NCI-H510A treated with DMSO at 0.1 percent for 48 hours (cell line): ENCODE measurements around the gene IMPA2.
"Not testable (repeated sequence)": the region's sequence is repeated elsewhere in the genome, so short reads cannot be mapped to it uniquely, and the experiment has no call there.

Source experiments
- DNase-seq: peaks from one replicate; lab custom pipeline; 2025; lab: John Stamatoyannopoulos, UW

The IMPA2 gene

GRCh38 chr18:11981192-11981542 is at the start of gene IMPA2:
Gene IMPA2 (plus strand): TSS chr18:11981507. CDS start chr18:11981670, 163 bp downstream.
- no peak for DNase-seq

DNA sequence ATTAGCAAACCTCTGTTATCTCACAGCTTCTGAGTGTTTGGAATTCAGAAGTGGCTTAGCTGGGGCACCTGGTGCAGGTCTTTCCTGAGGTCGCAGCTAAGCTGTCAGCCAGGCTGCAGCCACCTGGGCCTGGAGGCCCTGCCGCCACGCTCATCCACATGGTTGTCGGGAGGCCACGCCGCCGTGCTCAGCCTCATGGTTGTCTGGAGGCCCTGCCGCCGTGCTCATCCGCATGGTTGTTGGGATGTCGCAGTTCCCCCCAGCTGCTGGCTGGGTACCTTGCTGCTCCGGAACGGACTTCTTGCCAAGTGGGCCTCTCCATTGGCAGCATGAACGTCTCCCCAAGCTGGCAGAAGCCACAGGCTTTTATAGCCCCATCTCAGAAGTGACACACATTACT is 48.9 kb upstream of the IMPA2 start:
- DNase-seq, result no peak

GRCh38 chr18:11937874-11938478 is 43.3 kb upstream of the IMPA2 start:
- DNase-seq, result peak; percentile 61

DNA sequence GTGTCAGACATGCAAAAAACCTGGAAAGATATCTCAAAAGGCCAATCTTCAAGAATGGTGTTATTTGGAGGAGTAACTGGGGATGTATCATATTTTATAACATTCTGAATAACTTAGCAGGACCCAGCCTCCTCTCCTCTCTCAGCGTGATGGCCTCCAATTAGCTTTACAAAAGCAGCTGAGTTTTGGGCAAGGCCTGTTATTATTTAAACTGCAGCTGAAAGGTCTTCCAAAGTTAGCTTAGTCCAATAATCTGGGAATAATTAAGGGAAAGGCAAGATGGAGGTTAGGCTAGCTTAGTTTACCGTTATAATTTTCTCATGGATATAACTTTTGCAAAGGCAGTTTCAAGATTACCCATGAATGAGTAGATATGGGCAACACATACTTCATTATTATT is 40.4 kb upstream of the IMPA2 start:
- no peak for DNase-seq

DNA sequence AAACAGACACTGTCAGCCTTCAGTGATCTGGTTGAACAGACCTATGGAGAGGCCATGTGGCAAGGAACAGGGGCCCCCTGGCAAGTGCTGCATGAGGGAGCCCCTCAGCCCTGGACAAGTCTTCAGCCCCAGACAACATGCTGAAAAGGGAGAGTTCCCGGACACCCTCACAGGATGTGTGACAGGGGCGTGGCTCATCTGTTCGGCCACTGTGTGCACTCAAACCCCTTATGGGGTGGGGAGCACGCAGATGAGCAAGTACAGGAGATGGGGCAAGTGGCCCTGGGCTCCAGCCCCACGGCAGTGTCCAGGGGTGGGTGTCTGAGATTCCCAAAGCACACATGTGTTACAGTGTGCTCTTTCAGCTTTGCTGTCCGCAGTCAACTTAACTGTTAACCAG is 37.8 kb upstream of the IMPA2 start:
- no peak for DNase-seq

DNA sequence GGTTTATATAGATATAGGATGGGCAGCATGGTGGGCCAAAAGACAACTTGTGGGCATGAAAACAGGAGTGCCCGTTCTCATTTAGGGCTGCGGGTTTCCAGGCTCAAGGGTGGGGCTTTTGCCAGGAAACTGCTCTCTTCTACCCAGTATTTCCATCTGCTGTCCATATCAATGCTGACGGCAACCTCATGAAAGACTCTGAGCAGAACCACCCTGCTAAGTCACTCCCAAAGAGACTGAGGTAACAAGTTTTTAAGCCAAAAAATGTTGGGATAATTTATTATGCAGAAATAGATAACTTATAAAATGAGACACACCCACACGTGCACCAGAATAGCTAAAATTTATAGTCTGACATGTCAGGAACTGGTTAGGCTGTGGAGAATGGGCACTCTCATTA is 37.1 kb upstream of the IMPA2 start:
- no peak for DNase-seq

- DNase-seq, result no peak
Observed at GRCh38 chr18:11944786-11945185, 36.5 kb upstream of the IMPA2 start.

DNA sequence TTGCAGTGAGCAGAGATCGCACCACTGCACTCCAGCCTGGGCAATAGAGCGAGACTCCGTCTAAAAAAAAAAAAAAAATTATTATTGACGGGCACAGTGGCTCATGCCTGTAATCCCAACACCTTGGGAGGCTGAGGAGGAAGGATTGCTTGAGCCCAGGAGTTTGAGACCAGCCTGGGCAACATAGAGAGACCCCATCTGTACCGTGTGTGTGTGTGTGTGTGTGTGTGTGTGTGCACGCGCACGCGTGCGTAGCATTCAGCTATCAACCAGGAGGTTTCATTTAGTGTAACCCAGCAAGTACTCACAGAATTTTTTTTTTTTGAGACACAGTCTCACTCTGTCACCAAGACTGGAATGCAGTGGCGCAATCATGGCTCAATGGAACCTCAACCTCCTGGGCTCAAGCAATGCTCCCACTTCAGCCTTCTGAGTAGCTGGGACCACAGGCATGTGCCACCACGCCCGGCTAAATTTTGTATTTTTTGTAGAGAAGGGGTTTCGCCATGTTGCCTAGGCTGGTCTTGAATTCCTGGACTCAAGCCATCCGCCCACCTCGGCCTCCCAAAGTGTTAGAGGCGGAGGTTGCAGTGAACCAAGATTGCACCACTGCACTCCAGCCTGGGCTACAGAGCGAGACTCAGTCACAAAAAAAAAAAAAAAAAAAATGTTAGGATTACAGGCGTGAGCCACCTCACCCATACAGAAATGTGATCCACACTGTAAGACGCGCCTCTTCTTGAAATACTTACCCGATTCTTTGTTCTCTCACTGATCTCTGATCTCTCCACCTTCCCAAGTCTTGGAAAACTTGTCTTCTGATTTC is 35.3 kb upstream of the IMPA2 start:
- not testable (repeated sequence) for DNase-seq

GRCh38 chr18:11946756-11947155 is 34.6 kb upstream of the IMPA2 start:
- no peak for DNase-seq

DNA sequence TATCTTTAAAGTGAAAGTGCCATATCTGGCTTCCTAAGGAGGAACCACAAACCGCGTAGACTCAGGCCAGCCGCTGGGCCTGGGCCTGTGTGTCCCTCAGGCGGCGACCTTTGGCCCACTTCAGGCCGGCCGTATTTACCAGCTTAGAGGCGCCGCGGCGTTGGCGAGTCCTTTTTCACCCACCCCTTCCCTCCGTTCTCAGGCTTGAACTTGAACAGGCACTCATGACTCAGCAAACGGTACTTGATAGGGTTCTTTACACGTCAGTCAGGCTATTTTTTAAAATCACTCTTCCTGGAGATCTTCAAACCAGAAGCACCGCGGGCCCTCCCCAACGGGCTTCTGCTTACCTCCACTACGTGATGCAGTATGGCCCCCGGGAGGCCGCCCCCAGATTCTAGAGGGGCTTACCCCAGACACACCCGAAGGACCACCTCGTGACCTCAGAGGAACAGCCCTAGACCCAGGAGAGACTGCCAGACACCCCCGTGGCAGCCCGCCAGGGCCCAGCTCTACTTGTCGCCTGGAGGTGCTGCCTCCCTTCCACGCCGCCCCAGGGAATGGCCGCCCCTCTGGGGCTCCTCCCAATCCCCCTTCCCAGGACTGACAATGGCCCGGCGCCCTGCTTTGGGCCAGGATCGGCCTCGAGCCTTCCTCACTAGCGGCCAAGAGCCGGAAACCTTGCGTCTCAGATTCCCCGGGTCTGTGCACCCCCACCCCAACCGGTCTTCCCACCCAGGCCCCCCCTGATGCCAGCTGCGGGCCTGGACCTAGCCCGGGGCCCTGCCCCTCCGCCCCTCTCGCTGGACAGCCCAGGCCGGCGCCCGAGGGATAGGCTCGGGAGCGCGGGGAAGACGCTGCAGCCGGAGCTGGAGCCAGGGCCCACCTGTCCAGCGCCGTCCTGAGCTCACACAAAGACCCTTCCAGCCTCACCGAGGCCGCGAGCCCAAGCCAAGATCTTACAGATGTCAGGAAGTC is 33.8 kb upstream of the IMPA2 start:
- peak; percentile 75 for DNase-seq

GRCh38 chr18:11948852-11949523 is 32.3 kb upstream of the IMPA2 start:
- DNase-seq, result no peak

DNA sequence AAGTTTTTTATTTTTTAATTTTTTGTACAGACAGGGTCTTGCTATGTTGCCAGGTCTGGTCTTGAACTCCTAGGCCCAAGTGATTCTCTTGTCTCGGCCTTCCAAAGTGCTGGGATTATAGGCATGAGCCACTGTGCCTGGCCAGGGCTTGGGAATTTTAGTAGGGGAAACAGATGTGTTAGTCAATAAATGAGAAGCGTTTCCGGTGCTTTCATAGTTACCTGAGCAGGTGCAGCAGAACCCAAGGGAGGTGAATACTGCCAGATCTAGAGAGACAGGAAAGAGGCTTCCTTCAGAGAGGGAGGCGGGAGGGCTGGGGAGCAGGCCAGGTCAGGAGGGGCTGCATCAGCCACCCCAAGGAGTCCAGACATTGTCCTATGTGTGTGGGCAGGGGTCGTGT is 30.5 kb upstream of the IMPA2 start:
- DNase-seq, result peak; percentile 25

DNA sequence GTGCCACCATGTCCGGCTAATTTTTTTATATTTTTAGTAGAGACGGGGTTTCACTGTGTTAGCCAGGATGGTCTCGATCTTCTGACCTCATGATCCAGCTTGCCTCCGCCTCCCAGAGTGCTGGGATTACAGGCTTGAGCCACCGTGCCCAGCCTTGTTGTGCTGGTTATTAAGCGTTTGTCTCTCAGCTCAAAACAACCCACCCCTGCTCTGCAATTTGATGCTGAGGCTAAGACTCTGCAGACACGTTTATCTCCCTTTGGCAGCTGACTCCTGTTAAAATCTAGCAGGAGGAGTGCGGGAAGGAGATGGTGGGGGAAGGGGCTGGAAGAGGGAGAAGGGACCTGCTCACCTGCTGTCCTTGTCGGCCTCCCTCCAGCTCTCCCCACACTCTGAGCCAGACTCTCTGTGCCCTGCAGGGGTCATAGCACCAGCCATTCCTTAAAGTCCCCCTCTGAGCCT is 29.9 kb upstream of the IMPA2 start:
- DNase-seq, result no peak

GRCh38 chr18:11953113-11953512 is 28.2 kb upstream of the IMPA2 start:
- no peak for DNase-seq

- DNase-seq, result peak; percentile 12
Observed at GRCh38 chr18:11955239-11956029, 25.9 kb upstream of the IMPA2 start.

DNA sequence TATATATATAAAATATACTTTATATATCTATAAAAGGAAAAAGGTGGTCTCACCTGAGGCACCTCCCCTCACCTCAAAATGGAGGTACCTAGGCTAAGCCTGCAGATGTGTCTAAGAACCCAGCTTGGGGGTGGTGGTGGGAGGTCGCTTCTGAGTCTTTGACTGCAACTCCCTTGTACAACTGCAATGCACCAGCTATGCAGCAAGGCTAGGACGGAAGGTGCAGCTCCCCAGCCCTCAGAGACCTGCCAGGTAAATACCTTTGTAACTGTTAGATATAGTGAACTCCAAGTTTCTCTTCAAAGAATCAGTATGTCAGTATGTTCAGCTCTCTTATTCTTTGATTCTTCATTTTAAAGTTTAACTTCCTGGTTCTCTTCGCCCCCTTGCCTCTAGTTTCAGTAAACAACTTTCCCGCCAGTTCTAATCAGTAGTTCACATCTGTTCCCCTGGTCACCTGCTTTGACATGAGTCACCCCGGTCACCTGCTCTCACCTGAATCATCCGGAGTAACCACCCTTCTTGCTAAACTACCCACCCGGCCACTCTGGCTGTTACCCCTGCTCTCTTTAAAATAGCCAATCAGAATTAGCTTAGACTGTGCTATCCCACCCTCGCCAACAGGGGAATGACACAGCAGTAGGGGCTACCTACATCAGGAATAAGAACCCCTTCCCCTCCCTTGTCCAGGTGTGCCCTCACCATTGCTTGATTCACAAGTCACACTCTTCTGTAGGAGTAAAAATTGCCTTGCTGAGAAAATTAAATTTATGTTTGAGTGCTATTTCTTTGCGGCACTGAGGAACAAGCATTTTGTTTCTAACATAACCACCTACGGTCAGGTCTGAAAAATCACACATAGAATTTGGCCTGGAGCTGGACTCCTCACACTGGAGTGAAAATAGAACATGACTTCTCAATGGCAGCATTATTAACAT is 24.7 kb upstream of the IMPA2 start:
- no peak for DNase-seq

DNA sequence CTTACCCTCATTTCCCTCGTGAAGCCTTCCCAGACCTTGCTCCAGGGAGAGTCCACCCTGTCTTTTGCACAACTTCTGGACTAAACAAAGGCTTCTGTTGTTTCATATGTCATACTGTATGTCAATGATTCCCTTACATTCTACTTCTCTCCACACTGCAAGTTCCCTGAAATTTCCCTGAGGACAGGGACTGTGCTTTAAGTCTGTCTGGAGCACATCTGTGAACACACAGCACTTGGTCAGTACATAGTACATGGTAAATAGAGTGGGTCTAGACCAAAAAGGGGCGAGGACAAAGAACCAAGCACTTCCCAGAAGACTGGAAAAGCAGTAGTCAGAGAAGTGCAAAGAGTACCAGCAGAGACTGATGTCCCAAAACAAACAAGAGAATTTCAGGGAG is 23.7 kb upstream of the IMPA2 start:
- no peak for DNase-seq

DNA sequence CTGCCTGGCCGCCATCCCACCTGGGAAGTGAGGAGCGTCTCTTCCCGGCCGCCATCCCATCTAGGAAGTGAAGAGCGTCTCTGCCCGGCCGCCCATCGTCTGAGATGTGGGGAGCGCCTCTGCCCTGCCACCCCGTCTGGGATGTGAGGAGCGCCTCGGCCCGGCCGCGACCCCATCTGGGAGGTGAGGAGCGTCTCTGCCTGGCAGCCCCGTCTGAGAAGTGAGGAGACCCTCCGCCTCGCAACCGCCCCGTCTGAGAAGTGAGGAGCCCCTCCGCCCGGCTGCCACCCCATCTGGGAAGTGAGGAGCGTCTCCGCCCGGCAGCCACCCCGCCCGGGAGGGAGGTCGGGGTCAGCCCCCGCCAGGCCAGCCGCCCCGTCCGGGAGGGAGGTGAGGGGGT is 21.7 kb upstream of the IMPA2 start:
- DNase-seq, result not testable (repeated sequence)

GRCh38 chr18:11960743-11961380 is 20.4 kb upstream of the IMPA2 start:
- DNase-seq, result peak; percentile 29
